GM23248 (cell line): ENCODE data around the gene BCL6B. TPM values are rescaled to one million over a fixed set of nuclear protein-coding genes. Genes with fewer than 3 reads are reported as not detected.

Experiments
- DNase-seq: peaks from one replicate; pipeline ENCODE4 v3.0.0-alpha.2; 2015
- H2AFZ ChIP-seq: fragments of 200-600 bp; sonication (generic); 2 replicates; pipeline ENCODE4 v1.6.1; 2016; ENCODE audit warnings: antibody characterized with exemption
- H3F3A ChIP-seq: fragments of 200-600 bp; sonication (generic); 2 replicates; pipeline ENCODE4 v1.6.1; 2016; ENCODE audit warnings: mild to moderate bottlenecking, antibody characterized with exemption, mixed run types; ENCODE audit not compliant: insufficient read depth
- H3K27ac ChIP-seq: fragments of 200-600 bp; sonication (generic); 2 replicates; pipeline ENCODE4 v1.5.1; 2016; ENCODE audit warnings: mild to moderate bottlenecking
- H3K27me3 ChIP-seq: fragments of 200-600 bp; sonication (generic); replicated peaks from 2 replicates; pipeline ENCODE4 v1.6.1; 2016; ENCODE audit warnings: mild to moderate bottlenecking; ENCODE audit not compliant: insufficient read depth
- H3K36me3 ChIP-seq: fragments of 200-600 bp; sonication (generic); 2 replicates; pipeline ENCODE4 v1.6.1; 2016; ENCODE audit warnings: low read depth, mild to moderate bottlenecking
- H3K4me1 ChIP-seq: fragments of 200-600 bp; sonication (generic); 2 replicates; pipeline ENCODE4 v1.6.1; 2016; ENCODE audit warnings: mild to moderate bottlenecking; ENCODE audit not compliant: insufficient read depth
- H3K4me2 ChIP-seq: fragments of 200-600 bp; sonication (generic); one replicate; pipeline ENCODE4 v1.6.1; 2016; ENCODE audit warnings: mild to moderate bottlenecking; ENCODE audit not compliant: unreplicated experiment
- H3K4me3 ChIP-seq: fragments of 200-600 bp; sonication (generic); 2 replicates; pipeline ENCODE4 v1.5.1; 2016; ENCODE audit warnings: mild to moderate bottlenecking
- H3K79me2 ChIP-seq: fragments of 200-600 bp; sonication (generic); 2 replicates; pipeline ENCODE4 v1.6.1; 2016; ENCODE audit warnings: mild to moderate bottlenecking; ENCODE audit not compliant: insufficient read depth
- H3K9ac ChIP-seq: fragments of 200-600 bp; sonication (generic); 2 replicates; pipeline ENCODE4 v1.6.1; 2016; ENCODE audit warnings: mild to moderate bottlenecking
- H3K9me2 ChIP-seq: fragments of 200-600 bp; sonication (generic); 2 replicates; pipeline ENCODE4 v1.6.1; 2016; ENCODE audit warnings: mixed run types, mild to moderate bottlenecking, moderate library complexity; ENCODE audit not compliant: insufficient read depth
- H3K9me3 ChIP-seq: fragments of 200-600 bp; sonication (generic); one replicate; pipeline ENCODE4 v1.6.1; 2017; ENCODE audit warnings: low read depth
- H4K20me1 ChIP-seq: fragments of 200-600 bp; sonication (generic); 2 replicates; pipeline ENCODE4 v1.6.0; 2016; ENCODE audit not compliant: insufficient read depth
- EZH2 ChIP-seq: fragments of 200-600 bp; sonication (generic); IDR thresholded peaks from 2 replicates; pipeline ENCODE4 v1.6.1; 2018; ENCODE audit warnings: antibody characterized with exemption, mild to moderate bottlenecking; ENCODE audit not compliant: insufficient read depth, poor library complexity, severe bottlenecking
- EZH2phosphoT487 ChIP-seq: fragments of 200-600 bp; sonication (generic); IDR thresholded peaks from 2 replicates; pipeline ENCODE4 v1.6.1; 2018; ENCODE audit warnings: antibody characterized with exemption, moderate library complexity, mild to moderate bottlenecking, low read depth; ENCODE audit not compliant: insufficient read depth
- WGBS, 2 experiments: methylation state at CpG; one replicate each; pipeline ENCODE4 v1.1.6; 2015 to 2017; ENCODE audit warnings: low lambda C conversion rate in 2 of 2, low coverage in 1 of 2; ENCODE audit errors: missing lambda C conversion rate in 2 of 2; 5-methylcytosine and 5-hydroxymethylcytosine counted together
- in situ Hi-C: fragments of 300-500 bp; cut with MboI; formaldehyde crosslinking; loops from 2 replicates; pipeline ENCODE4 v1.15.0; 2020
- polyA plus RNA-seq: library from polyadenylated mRNA; unstranded; fragments of >200 nt; fragmentation: Nextera tagmentation; extraction: Ambion mirVana; gene quantifications from 2 replicates; pipeline ENCODE4 v1.2.1, GENCODE V29; 2016
- total RNA-seq: library from RNA; depleted of rRNA; stranded (reverse); fragments of >200 nt; shearing (Covaris generic); gene quantifications from 2 replicates; pipeline ENCODE4 v1.2.3, GENCODE V29; 2014

The BCL6B gene
- total and polyA plus RNA-seq, 2 experiments from 2014 or later, result not detected

GRCh38 chr17:7016418-7016817, 6.4 kb upstream of the BCL6B start:
- Histone ChIP-seq H3F3A (peaks cover 21% of the 10 kb centered on the region), H3K27me3 (no peaks in the 10 kb centered on the region), H3K9me3 (no peaks in the 10 kb centered on the region), H3K79me2 (peaks cover 40% of the 10 kb centered on the region), H4K20me1 (no peaks in the 10 kb centered on the region), H3K4me1 (peaks cover 30% of the 10 kb centered on the region; the same call in 1 of the 2 replicates), H3K27ac (peak overlapping the region; percentile 93), H3K4me3 (peak overlapping the region; percentile 95; the same call in 1 of the 2 replicates), H3K9ac (peak overlapping the region; percentile 94; the same call in 1 of the 2 replicates), H3K4me2 (no peak overlapping the region), H3K36me3 (no peaks in the 10 kb centered on the region), H2AFZ (no peak overlapping the region), H3K9me2 (no peaks in the 10 kb centered on the region)
- TF ChIP-seq EZH2phosphoT487, result no peak
- no peak for TF ChIP-seq EZH2
- no peak for DNase-seq
- 70 to 85% methylated on average over 3 of the region's 3 CpGs for WGBS, 2 experiments
- in situ Hi-C loops, result no loop called here

DNA sequence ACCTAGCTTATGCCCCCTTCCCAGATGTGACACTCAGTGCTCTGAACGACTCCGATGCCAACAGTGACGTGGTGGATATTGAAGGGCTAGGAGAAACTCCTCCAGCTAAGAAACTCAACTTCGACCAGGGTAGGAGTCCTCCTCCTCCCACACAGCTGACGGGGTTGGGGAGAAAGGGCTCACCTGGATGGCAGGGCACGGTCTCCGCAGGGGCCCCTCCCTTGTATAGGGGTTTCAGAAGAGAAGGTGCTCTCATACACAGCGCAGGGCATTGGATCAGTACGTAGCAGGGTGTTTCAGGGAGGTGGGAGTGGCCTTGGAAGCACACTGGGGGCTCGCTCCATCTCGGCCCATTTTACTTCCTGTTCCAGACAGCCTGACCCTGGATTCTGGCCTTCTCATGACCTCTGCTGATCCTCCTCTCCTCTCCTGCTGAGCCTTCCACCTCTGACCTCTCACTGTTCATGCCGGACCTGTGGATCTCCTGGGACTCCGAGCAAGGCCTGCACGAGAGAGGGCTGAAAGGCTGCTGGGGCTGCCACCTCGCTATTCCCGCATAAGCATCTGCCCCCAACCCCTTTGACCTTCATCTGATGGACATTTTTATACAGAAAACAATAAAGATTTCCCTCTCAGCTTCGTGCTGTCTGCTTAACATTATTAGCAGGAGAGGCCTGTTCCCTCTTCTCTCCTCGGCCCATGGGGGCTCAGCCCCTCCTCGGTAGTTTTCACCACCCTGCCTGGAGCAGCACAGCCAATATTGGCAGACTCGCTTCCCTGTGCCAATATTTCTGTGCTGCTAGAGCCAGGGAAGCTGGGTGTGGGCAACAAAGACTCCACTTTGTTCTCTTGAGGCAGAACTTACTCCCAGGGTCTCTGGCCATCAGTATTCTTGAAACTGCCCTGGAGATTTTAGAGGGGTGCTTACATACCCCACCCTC, 5.7 kb upstream of the BCL6B start:
- peak overlapping the region; percentile 84; the same call in 1 of the 2 replicates for H3K9ac ChIP-seq
- H3K79me2 ChIP-seq, result peaks cover 32% of the 10 kb centered on the region
- H3K27ac ChIP-seq, result no peak overlapping the region
- H2AFZ ChIP-seq, result no peak overlapping the region
- no peak overlapping the region for H3K4me3 ChIP-seq
- H3K36me3 ChIP-seq, result no peaks in the 10 kb centered on the region
- H4K20me1 ChIP-seq, result no peaks in the 10 kb centered on the region
- in situ Hi-C loops, result no loop called here
- peak overlapping the region; percentile 1 for H3K4me2 ChIP-seq
- no peaks in the 10 kb centered on the region for H3K9me3 ChIP-seq
- TF ChIP-seq EZH2, result no peak
- TF ChIP-seq EZH2phosphoT487, result no peak
- peaks cover 21% of the 10 kb centered on the region for H3F3A ChIP-seq
- 63 to 66% methylated on average over 20 of the region's 20 CpGs for WGBS, 2 experiments
- peaks cover 33% of the 10 kb centered on the region; the same call in 1 of the 2 replicates for H3K4me1 ChIP-seq
- no peaks in the 10 kb centered on the region for H3K9me2 ChIP-seq
- DNase-seq, result no peak
- no peaks in the 10 kb centered on the region for H3K27me3 ChIP-seq

- H3K9me3 ChIP-seq, result no peaks in the 10 kb centered on the region
- no peak overlapping the region for H3K4me3 ChIP-seq
- H3F3A ChIP-seq, result peaks cover 21% of the 10 kb centered on the region
- H3K36me3 ChIP-seq, result no peaks in the 10 kb centered on the region
- peak overlapping the region; percentile 84 for H3K9ac ChIP-seq
- H2AFZ ChIP-seq, result peak overlapping the region; percentile 89
- TF ChIP-seq EZH2phosphoT487 (no peak), EZH2 (no peak)
- no peaks in the 10 kb centered on the region for H3K27me3 ChIP-seq
- H3K4me2 ChIP-seq, result peak overlapping the region; percentile 1
- WGBS, 2 experiments, result 33 to 50% methylated on average over 9 to 12 of the region's 12 CpGs
- no peak for DNase-seq
- peak overlapping the region; percentile 44 for H3K27ac ChIP-seq
- H3K79me2 ChIP-seq, result peaks cover 27% of the 10 kb centered on the region
- in situ Hi-C loops, result no loop called here
- H3K9me2 ChIP-seq, result no peaks in the 10 kb centered on the region
- no peaks in the 10 kb centered on the region for H4K20me1 ChIP-seq
- peaks cover 33% of the 10 kb centered on the region; the same call in 1 of the 2 replicates for H3K4me1 ChIP-seq
Measured at GRCh38 chr17:7017827-7018200, 5.0 kb upstream of the BCL6B start.

- TF ChIP-seq EZH2 (no peak), EZH2phosphoT487 (no peak)
- Histone ChIP-seq H3K79me2 (peaks cover 21% of the 10 kb centered on the region), H3K9me2 (no peaks in the 10 kb centered on the region), H3K36me3 (no peaks in the 10 kb centered on the region), H2AFZ (peak overlapping the region; percentile 89), H3K4me2 (peak overlapping the region; percentile 98), H4K20me1 (no peaks in the 10 kb centered on the region), H3F3A (peaks cover 19% of the 10 kb centered on the region), H3K4me1 (peaks cover 33% of the 10 kb centered on the region; the same call in 1 of the 2 replicates), H3K9ac (peak overlapping the region; percentile 84), H3K27me3 (no peaks in the 10 kb centered on the region), H3K27ac (peak overlapping the region; percentile 44), H3K4me3 (peak overlapping the region; percentile 68), H3K9me3 (no peaks in the 10 kb centered on the region)
- WGBS, 2 experiments, result 27 to 43% methylated on average over 9 to 10 of the region's 10 CpGs
- in situ Hi-C loops, result no loop called here
- DNase-seq, result peak; percentile 58
Measured at GRCh38 chr17:7018331-7018964, 4.4 kb upstream of the BCL6B start.
